IMR-90 (cell line): ENCODE results near the gene ATPAF1. TPM values are rescaled to one million over a fixed set of nuclear protein-coding genes. Genes with fewer than 3 reads are reported as not detected.

Source experiments
- ATAC-seq: fragments of 200-7000 bp; cut with Tn5 transposase; 2 replicates; pipeline ENCODE4 v1.9.1; 2020; ENCODE audit warnings: low read depth, mild to moderate bottlenecking, moderate library complexity
- BruUV-seq: library from RNA; stranded (reverse); fragments of 400-500 nt; replicated peaks from 2 replicates; lab custom pipeline; 2021; lab: Mats Ljungman, UMichigan
- CTCF ChIA-PET: fragments of 300-600 bp; formaldehyde crosslinking; extraction: SDS; loops from one replicate; lab custom pipeline; 2021; ENCODE audit warnings: antibody characterized with exemption; lab: Yijun Ruan, JAX
- POLR2A ChIA-PET: fragments of 300-600 bp; sonication (Branson Sonifier 250); formaldehyde crosslinking; loops from one replicate; lab custom pipeline; 2022; ENCODE audit warnings: antibody characterized with exemption; ENCODE audit not compliant: unreplicated experiment; lab: Charles Lee
- DNase-seq: peaks from one replicate; pipeline ENCODE4 v3.0.0; 2013
- H2AFZ ChIP-seq: replicated peaks from 2 replicates; pipeline ENCODE3; 2013; ENCODE audit warnings: low read length, mild to moderate bottlenecking; ENCODE audit not compliant: poor library complexity
- H2AK5ac ChIP-seq: 2 replicates; pipeline ENCODE4 v1.6.1; 2013; ENCODE audit warnings: low read depth, low read length, inconsistent platforms
- H2AK9ac ChIP-seq: replicated peaks from 2 replicates; pipeline ENCODE3; 2013; ENCODE audit warnings: mild to moderate bottlenecking, low read depth, low read length, moderate library complexity; ENCODE audit not compliant: poor library complexity
- H2BK120ac ChIP-seq: 2 replicates; pipeline ENCODE4 v1.6.1; 2013; ENCODE audit warnings: low read depth, low read length, inconsistent platforms
- H2BK15ac ChIP-seq: 3 replicates; pipeline ENCODE4 v1.6.1; 2013; ENCODE audit warnings: low read depth, low read length, inconsistent platforms
- H2BK20ac ChIP-seq: 2 replicates; pipeline ENCODE4 v1.6.1; 2013; ENCODE audit warnings: low read depth, mild to moderate bottlenecking, inconsistent platforms, low read length, moderate library complexity
- H2BK5ac ChIP-seq: 2 replicates; pipeline ENCODE4 v1.6.1; 2013; ENCODE audit warnings: mild to moderate bottlenecking, low read depth, low read length, inconsistent platforms; ENCODE audit not compliant: poor library complexity, severe bottlenecking
- H3K14ac ChIP-seq: replicated peaks from 2 replicates; pipeline ENCODE4 v1.6.1; 2013; ENCODE audit warnings: low read depth, low read length, inconsistent platforms
- H3K18ac ChIP-seq: 2 replicates; pipeline ENCODE4 v1.6.1; 2013; ENCODE audit warnings: low read depth, low read length, control low read depth
- H3K23ac ChIP-seq: 2 replicates; pipeline ENCODE4 v1.6.1; 2013; ENCODE audit warnings: low read depth, low read length, inconsistent platforms
- H3K27ac ChIP-seq: 2 replicates; pipeline ENCODE4 v1.5.1; 2013; ENCODE audit warnings: mild to moderate bottlenecking, control low read depth, low read length; ENCODE audit not compliant: insufficient read depth
- H3K27me3 ChIP-seq: 2 replicates; pipeline ENCODE4 v1.6.1; 2013; ENCODE audit warnings: low read length; ENCODE audit not compliant: control insufficient read depth, insufficient read depth
- H3K36me3 ChIP-seq: 2 replicates; pipeline ENCODE4 v1.6.1; 2013; ENCODE audit warnings: low read length, mixed read lengths; ENCODE audit not compliant: control insufficient read depth, insufficient read depth
- H3K4ac ChIP-seq: 2 replicates; pipeline ENCODE4 v1.6.1; 2013; ENCODE audit warnings: low read depth, low read length, inconsistent platforms
- H3K4me1 ChIP-seq: 2 replicates; pipeline ENCODE4 v1.6.1; 2013; ENCODE audit warnings: low read length, mixed read lengths; ENCODE audit not compliant: control insufficient read depth, insufficient read depth
- H3K4me2 ChIP-seq: 2 replicates; pipeline ENCODE4 v1.6.1; 2013; ENCODE audit warnings: low read depth, mild to moderate bottlenecking, control low read depth, low read length, moderate library complexity
- H3K4me3 ChIP-seq: 2 replicates; pipeline ENCODE4 v1.5.1; 2013; ENCODE audit warnings: low read depth, mild to moderate bottlenecking, control low read depth, low read length, moderate library complexity; ENCODE audit not compliant: insufficient read depth
- H3K56ac ChIP-seq: 2 replicates; pipeline ENCODE4 v1.6.1; 2013; ENCODE audit warnings: low read length, inconsistent platforms; ENCODE audit not compliant: insufficient read depth; ENCODE audit errors: extremely low read depth
- H3K79me1 ChIP-seq, 2 experiments: 2 replicates each; pipeline ENCODE4 v1.6.1; 2013; ENCODE audit warnings: low read length in 2 of 2, inconsistent platforms in 1 of 2, low read depth in 1 of 2
- H3K9ac ChIP-seq: 2 replicates; pipeline ENCODE4 v1.6.1; 2013; ENCODE audit warnings: low read depth, low read length, control low read depth
- H3K9me1 ChIP-seq: 2 replicates; pipeline ENCODE4 v1.6.1; 2013; ENCODE audit warnings: low read length, inconsistent platforms; ENCODE audit not compliant: insufficient read depth
- H3K9me3 ChIP-seq: 2 replicates; pipeline ENCODE4 v1.6.1; 2013; ENCODE audit warnings: low read length; ENCODE audit not compliant: control insufficient read depth, insufficient read depth
- H4K20me1 ChIP-seq: 2 replicates; pipeline ENCODE4 v1.6.1; 2013; ENCODE audit warnings: low read length, inconsistent platforms; ENCODE audit not compliant: insufficient read depth
- H4K5ac ChIP-seq: 2 replicates; pipeline ENCODE4 v1.6.1; 2013; ENCODE audit warnings: mild to moderate bottlenecking, low read depth, low read length, control low read depth
- H4K8ac ChIP-seq, 2 experiments: 2 replicates each; pipeline ENCODE4 v1.6.1; 2013; ENCODE audit warnings: low read depth in 2 of 2, low read length in 2 of 2, control low read depth in 1 of 2, inconsistent platforms in 1 of 2
- H4K91ac ChIP-seq: 2 replicates; pipeline ENCODE4 v1.6.1; 2013; ENCODE audit warnings: low read depth, low read length, inconsistent platforms; ENCODE audit not compliant: insufficient read depth
- BHLHE40 ChIP-seq: fragments of 150-350 bp; IDR thresholded peaks from 2 replicates; pipeline ENCODE4 v1.6.1; 2016; ENCODE audit warnings: mild to moderate bottlenecking, low read depth, low read length
- CHD1 ChIP-seq: IDR thresholded peaks from 2 replicates; pipeline ENCODE4 v1.6.1; 2012; ENCODE audit warnings: low read depth, low read length, improper control_type of control experiment
- ELK1 ChIP-seq: fragments of 150-350 bp; IDR thresholded peaks from 2 replicates; pipeline ENCODE4 v1.6.1; 2016; ENCODE audit warnings: low read depth, mild to moderate bottlenecking, low read length, moderate library complexity, borderline replicate concordance
- FOS ChIP-seq: fragments of 150-350 bp; IDR thresholded peaks from 2 replicates; pipeline ENCODE4 v1.6.1; 2016; ENCODE audit warnings: low read depth, low read length
- MAZ ChIP-seq: IDR thresholded peaks from 2 replicates; pipeline ENCODE4 v1.6.1; 2012; ENCODE audit warnings: low read depth, mild to moderate bottlenecking, low read length, improper control_type of control experiment, moderate library complexity, borderline replicate concordance
- MXI1 ChIP-seq: IDR thresholded peaks from 2 replicates; pipeline ENCODE4 v1.6.1; 2012; ENCODE audit warnings: low read depth, mild to moderate bottlenecking, low read length, moderate library complexity, borderline replicate concordance
- POLR2A ChIP-seq: IDR thresholded peaks from 2 replicates; pipeline ENCODE4 v1.6.1; 2012; ENCODE audit warnings: mild to moderate bottlenecking, low read depth, low read length
- RCOR1 ChIP-seq: IDR thresholded peaks from 2 replicates; pipeline ENCODE4 v1.6.1; 2012; ENCODE audit warnings: mild to moderate bottlenecking, low read length, improper control_type of control experiment; ENCODE audit not compliant: insufficient replicate concordance
- WGBS, 2 experiments: methylation state at CpG; one replicate each; pipeline versions ENCODE4 v1.1.5 to v1.1.7; 2013; ENCODE audit warnings: missing lambda C conversion rate in 2 of 2; ENCODE audit not compliant: insufficient read length in 1 of 2; ENCODE audit errors: extremely low coverage in 2 of 2; 5-methylcytosine and 5-hydroxymethylcytosine counted together
- dilution Hi-C: fragments of 300-500 bp; cut with HindIII; formaldehyde crosslinking; loops from one replicate; pipeline ENCODE4 v1.14.3; 2018; ENCODE audit warnings: low sequenced_read_pairs; ENCODE audit not compliant: unreplicated experiment
- in situ Hi-C: fragments of 300-500 bp; cut with MboI; formaldehyde crosslinking; loops from 3 replicates; pipeline ENCODE4 v1.14.3; 2019; ENCODE audit warnings: low sequenced_read_pairs, inconsistent platforms, mixed read lengths
- intact Hi-C: fragments of 100-400 bp; cut with micrococcal nuclease; formaldehyde crosslinking; loops from 2 replicates; pipeline ENCODE4 v1.10.0; 2022
- polyA plus RNA-seq, 3 experiments: library from polyadenylated mRNA; depleted of rRNA; stranded (reverse); fragments of >200 nt; gene quantifications; 2 replicates each; pipeline ENCODE4 v1.2.3, GENCODE V29; 2012; ENCODE audit warnings: low replicate concordance in 1 of 3
- total RNA-seq: library from RNA; depleted of rRNA; stranded (reverse); fragments of >200 nt; gene quantifications from 2 replicates; pipeline ENCODE4 v1.2.3, GENCODE V29; 2012

ATPAF1 gene
- total and polyA plus RNA-seq, 2 of the 4 experiments (the other 2 are of a cell fraction): 55.5 to 80.3 TPM

GRCh38 chr1:46616277-46617107 is 51.7 kb downstream of the ATPAF1 start, which contains the start of gene MOB3C:
Gene MOB3C, minus strand, starts transcription at chr1:46616811. Its CDS starts 3,490 bp downstream, at chr1:46613321.
- Histone ChIP-seq H3K4me2 (peak within 1 kb of the TSS; percentile 89), H3K4me3 (peak within 1 kb of the TSS; percentile 89), H3K23ac (peak within 1 kb of the TSS; percentile 85), H3K27ac (peak within 1 kb of the TSS; percentile 87), H4K20me1 (0 out of 2 replicates have a peak, but pooled peaks cover 8% of the 10 kb centered on the region), H3K9ac (peak within 1 kb of the TSS; percentile 84), H3K9me3 (no peaks in the 10 kb centered on the region), H2AK5ac (peak within 1 kb of the TSS; percentile 74), H2AFZ (peak within 1 kb of the TSS; percentile 100), H3K36me3 (peaks cover 8% of the 10 kb centered on the region; the same call in 1 of the 2 replicates), H3K4me1 (peaks cover 20% of the 10 kb centered on the region), H2BK15ac (peak within 1 kb of the TSS; percentile 69; the same call in 2 of the 3 replicates), H3K56ac (peak within 1 kb of the TSS; percentile 74), H2BK20ac (peak within 1 kb of the TSS; percentile 3), H3K14ac (peak within 1 kb of the TSS; percentile 98), H2BK5ac (peak within 1 kb of the TSS; percentile 86), H3K4ac (peak within 1 kb of the TSS; percentile 81), H4K91ac (peak within 1 kb of the TSS; percentile 76), H3K18ac (peak within 1 kb of the TSS; percentile 35), H2AK9ac (peak within 1 kb of the TSS; percentile 94), H3K79me1 (peaks cover 18 to 44% of the 10 kb centered on the region in 2 experiments), H4K5ac (peak within 1 kb of the TSS; percentile 65), H3K9me1 (peaks cover 23% of the 10 kb centered on the region), H2BK120ac (peak within 1 kb of the TSS; percentile 84), H3K27me3 (no peaks in the 10 kb centered on the region), H4K8ac (peak within 1 kb of the TSS; percentile 85 to 93)
- BruUV-seq: no TSS peak
- ATAC-seq: peak; percentile 90
- 0% methylated on average over 17 of the region's 62 CpGs; no CpG with 5 or more reads in 1 of the 2 experiments for WGBS, 2 experiments
- ChIA-PET CTCF (interaction anchor here (0.6 to 1.3 kb wide), 3 partner anchors 12 to 169 kb away, joined by 3 to 4 read pairs (median 3); partner anchors contain the start of gene MKNK1), POLR2A (no interaction called here)
- intact Hi-C loops (loop anchor here (5.0 kb wide), 1 partner anchor 101 kb away; the partner anchor contains the start of gene EFCAB14), dilution Hi-C loops (no loop called here), in situ Hi-C loops (no loop called here)
- DNase-seq: peak; percentile 77
- TF ChIP-seq MXI1 (peak; percentile 80), BHLHE40 (no peak; the same call in 1 of the 2 replicates), MAZ (peak; percentile 99), RCOR1 (peak; percentile 8), FOS (no peak), POLR2A (peak; percentile 77), ELK1 (no peak), CHD1 (0 out of 2 replicates have a peak, but pooled peaks have one; percentile 11)
